Motor neuron (in vitro differentiated cells): ENCODE data around the gene CARD8. TPM values are rescaled to one million over a fixed set of nuclear protein-coding genes. Genes with fewer than 3 reads are reported as not detected.
"Not testable (repeated sequence)": the region's sequence is repeated elsewhere in the genome, so short reads cannot be mapped to it uniquely, and the experiment has no call there.

Experiments used
- ATAC-seq, 8 experiments: fragments of 200-7000 bp; cut with Tn5 transposase; replicated peaks in 6 of 8; 2 replicates each; pipeline ENCODE4 v1.8.0; 2021; ENCODE audit warnings: mild to moderate bottlenecking in 8 of 8, moderate library complexity in 8 of 8
- H3K27ac ChIP-seq, 2 donors: fragments of 250-450 bp; sonication (Bioruptor Pico); 2 replicates each; pipeline ENCODE4 v1.9.0; 2021; ENCODE audit warnings: antibody characterized with exemption in 2 of 2, mild to moderate bottlenecking in 2 of 2, moderate library complexity in 1 of 2
- H3K4me1 ChIP-seq, 2 donors: fragments of 250-450 bp; sonication (Bioruptor Pico); replicated peaks in 1 of 2; 2 replicates each; pipeline ENCODE4 v1.6.1; 2021; ENCODE audit warnings: antibody characterized with exemption in 2 of 2, mild to moderate bottlenecking in 2 of 2, moderate library complexity in 1 of 2
- H3K4me3 ChIP-seq, 5 donors: fragments of 250-450 bp; sonication (Bioruptor Pico); 2 replicates each; pipeline ENCODE4 v1.9.0; 2021; ENCODE audit warnings: antibody characterized with exemption in 5 of 5, mild to moderate bottlenecking in 5 of 5, moderate library complexity in 4 of 5
- WGBS, 10 experiments: fragments of 450-650 bp; shearing (Covaris generic); methylation state at CpG; one replicate each; pipeline ENCODE4 v1.0.0; 2022; 5-methylcytosine and 5-hydroxymethylcytosine counted together
- in situ Hi-C, 9 experiments: fragments of 400-800 bp; cut with MboI; loops; one replicate each; pipeline ENCODE4 v1.15.0; 2021; ENCODE audit warnings: low sequenced_read_pairs in 9 of 9, low pct_unique_long_range_greater_than_20kb in 2 of 9; ENCODE audit not compliant: unreplicated experiment in 9 of 9
- total RNA-seq, 8 experiments: library from RNA; unstranded; fragments of 300-600 nt; gene quantifications; 2 replicates each; pipeline versions ENCODE4 v1.2.3 to v1.2.4, GENCODE V29; 2022

Gene CARD8, protein sequence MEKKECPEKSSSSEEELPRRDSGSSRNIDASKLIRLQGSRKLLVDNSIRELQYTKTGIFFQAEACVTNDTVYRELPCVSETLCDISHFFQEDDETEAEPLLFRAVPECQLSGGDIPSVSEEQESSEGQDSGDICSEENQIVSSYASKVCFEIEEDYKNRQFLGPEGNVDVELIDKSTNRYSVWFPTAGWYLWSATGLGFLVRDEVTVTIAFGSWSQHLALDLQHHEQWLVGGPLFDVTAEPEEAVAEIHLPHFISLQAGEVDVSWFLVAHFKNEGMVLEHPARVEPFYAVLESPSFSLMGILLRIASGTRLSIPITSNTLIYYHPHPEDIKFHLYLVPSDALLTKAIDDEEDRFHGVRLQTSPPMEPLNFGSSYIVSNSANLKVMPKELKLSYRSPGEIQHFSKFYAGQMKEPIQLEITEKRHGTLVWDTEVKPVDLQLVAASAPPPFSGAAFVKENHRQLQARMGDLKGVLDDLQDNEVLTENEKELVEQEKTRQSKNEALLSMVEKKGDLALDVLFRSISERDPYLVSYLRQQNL
- 10 to 100 TPM; 12.3 to 35.1 (median 16.8) TPM for total RNA-seq

DNA sequence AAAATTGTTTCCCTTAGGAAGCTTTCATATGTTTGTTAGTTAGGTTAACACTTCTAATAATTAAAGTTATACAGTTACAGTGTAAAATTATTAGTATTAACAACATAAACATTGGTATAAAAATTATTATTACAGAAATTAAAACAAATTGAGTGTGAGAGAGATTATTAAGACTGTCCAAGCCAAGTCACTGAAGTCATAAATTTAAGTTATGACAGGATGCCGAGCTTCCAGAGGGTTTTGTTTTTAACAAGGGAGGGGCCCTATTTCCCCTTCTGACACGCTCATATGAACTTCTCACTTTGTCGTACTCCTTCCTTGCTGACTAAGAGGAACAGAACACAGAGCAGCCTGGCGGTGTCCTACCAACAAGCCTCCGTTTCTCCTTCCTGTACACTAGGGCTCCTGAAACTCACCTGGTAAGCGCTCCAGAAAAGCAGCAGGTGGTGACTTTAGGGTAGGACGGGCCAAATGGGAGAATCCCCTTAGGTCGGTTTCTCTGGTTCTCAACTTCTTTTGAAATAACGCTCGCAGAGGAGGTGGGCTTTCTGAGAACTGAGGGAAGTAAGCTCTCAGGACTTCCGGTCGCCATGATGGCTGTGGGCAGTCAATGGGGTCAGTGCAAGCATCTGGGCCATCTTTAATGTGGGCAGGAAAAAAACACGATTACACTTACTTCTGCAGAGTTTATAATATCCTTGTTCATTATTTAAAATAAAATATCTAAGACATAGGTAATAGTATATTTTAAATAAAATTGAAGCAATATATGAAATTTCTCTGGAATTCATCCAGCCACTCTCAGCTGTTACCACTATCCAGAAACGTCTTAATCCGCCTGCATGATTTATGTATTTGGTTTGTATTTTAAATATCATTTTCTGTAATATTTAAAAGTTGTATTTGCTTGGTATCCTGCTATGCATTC is at the start of gene CARD8:
TSS of gene CARD8 (minus strand) at position 537 of the 928 bp plus-strand sequence. CDS start 14,892 bp downstream, outside the sequence.
- peak; percentile 63 to 96 (median 80) for ATAC-seq
- peak within 1 kb of the TSS; percentile 77 to 89 for H3K27ac ChIP-seq
- peak within 1 kb of the TSS; percentile 51 to 96 (median 73) for H3K4me3 ChIP-seq
- in situ Hi-C loops = loop anchor here in 5 of 9 experiments (25.0 kb wide), 2 partner anchors 293 to 332 kb away; no protein-coding TSS in a partner anchor
- WGBS, 10 experiments = 0 to 67% (median 16%) methylated on average over 1 to 13 of the region's 15 CpGs
- peaks cover 5 to 11% of the 10 kb centered on the region in 2 donors for H3K4me1 ChIP-seq

DNA sequence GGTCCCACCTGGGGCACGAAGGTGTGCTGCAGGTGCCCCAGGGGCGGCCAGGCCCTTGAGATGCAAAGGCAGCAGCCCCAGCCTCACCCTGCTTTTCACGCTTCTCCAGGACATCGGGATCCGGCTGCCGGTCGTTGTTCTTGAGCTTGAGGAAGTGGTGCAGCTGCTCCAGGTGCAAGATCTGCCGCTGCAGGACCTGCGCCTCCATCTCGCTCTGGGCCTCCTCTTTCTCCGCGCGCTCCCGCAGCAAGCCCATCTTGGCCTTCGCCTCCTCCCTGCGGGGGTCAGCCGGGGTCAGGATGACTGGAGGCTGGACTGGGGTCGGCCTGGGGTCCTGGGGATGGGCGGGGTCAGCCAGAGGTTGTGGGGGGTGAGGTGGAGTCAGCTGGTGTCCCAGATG is 48.2 kb upstream of the CARD8 start:
- no peak overlapping the region for H3K4me3 ChIP-seq
- no peak for ATAC-seq
- no peak overlapping the region for H3K27ac ChIP-seq
- peaks cover 5 to 7% of the 10 kb centered on the region in 2 donors for H3K4me1 ChIP-seq
- 80 to 95% methylated on average over 1 to 7 of the region's 19 CpGs; no CpG with 5 or more reads in 8 of the 10 experiments for WGBS, 10 experiments
- in situ Hi-C loops = loop anchor here in 2 of 9 experiments (25.0 kb wide), 1 partner anchor 283 kb away; no protein-coding TSS in a partner anchor

DNA sequence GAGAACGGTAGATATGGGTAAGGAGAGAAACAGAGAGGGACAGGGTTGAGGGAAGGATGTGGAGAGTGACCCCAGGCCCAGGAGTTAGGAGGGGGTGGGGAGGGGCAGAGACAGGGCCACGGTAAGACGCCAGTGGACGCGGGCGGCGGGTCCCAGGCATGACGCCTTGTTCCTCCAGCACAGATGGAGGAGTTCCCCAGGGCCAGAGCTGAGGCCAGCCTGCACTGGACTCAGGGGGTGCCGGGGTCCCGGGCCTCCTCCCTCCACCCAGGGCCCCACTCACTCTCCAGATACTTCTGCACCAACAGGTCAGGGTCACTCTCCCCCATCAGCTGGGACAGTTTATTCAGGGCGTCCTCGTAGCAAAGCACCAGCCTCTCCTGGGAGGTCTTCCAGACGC is 47.7 kb upstream of the CARD8 start:
- no peak overlapping the region for H3K27ac ChIP-seq
- ATAC-seq = no peak
- peaks cover 0 to 2% of the 10 kb centered on the region in 2 donors for H3K4me1 ChIP-seq
- in situ Hi-C loops = loop anchor here in 2 of 9 experiments (25.0 kb wide), 1 partner anchor 284 kb away; no protein-coding TSS in a partner anchor
- 40 to 100% (median 88%) methylated on average over 1 of the region's 13 CpGs; no CpG with 5 or more reads in 5 of the 10 experiments for WGBS, 10 experiments
- H3K4me3 ChIP-seq = no peak overlapping the region

DNA sequence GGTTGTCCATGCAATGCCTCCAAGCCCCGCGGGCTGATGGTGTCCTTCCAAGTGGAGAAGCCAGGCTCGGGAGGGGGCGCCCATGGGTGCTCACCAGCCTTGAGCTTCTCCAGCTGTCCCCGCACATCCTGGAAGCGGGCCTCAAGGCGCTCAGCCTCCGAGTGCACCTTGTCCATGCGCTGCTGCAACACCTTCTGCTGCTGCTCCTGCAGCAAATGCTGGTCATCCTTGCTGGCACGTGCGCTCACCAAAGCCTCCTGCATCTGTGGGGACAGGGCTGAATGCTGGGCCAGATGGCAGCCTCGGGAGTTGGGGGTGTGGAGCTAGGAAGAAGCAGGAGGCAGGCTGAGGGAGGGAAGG is 46.9 kb upstream of the CARD8 start:
- Histone ChIP-seq H3K27ac (no peak overlapping the region), H3K4me3 (no peak overlapping the region), H3K4me1 (no peaks in the 10 kb centered on the region)
- WGBS, 10 experiments = 84 to 93% methylated on average over 3 to 5 of the region's 12 CpGs; no CpG with 5 or more reads in 8 of the 10 experiments
- ATAC-seq = no peak
- in situ Hi-C loops = loop anchor here in 2 of 9 experiments (25.0 kb wide), 1 partner anchor 285 kb away; no protein-coding TSS in a partner anchor

DNA sequence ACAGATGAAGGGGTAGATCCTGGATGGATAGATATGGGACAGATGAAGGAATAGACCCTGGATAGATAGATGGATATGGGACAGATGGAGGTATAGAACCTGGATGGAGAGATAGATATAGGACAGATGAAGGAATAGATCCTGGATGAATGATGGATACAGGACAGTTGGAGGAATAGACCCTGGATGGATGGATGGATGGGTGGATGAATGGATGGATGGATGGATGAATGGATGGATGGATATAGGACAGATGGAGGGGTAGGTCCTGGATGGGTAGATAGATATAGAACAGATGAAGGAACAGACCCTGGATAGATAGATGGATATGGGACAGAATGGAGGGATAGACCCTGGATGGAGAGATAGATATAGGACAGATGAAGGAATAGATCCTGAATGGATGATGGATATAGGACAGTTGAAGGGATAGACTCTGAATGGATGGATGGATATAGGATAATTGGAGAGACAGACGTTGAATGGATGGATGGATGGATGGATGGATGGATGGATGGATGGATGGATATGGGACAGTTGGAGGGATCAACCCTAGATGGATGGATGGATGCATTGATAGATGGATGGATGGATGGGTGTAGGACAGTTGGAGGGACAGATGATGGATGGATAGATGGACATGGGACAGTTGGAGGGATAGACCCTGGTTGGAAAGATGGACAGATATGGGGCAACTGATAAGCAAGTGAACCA is 46.3 kb upstream of the CARD8 start:
- ATAC-seq = no peak
- WGBS, 10 experiments = 27 to 100% (median 80%) methylated on average over 1 of the region's 1 CpG; no CpG with 5 or more reads in 1 of the 10 experiments
- in situ Hi-C loops = loop anchor here in 2 of 9 experiments (25.0 kb wide), 1 partner anchor 285 kb away; no protein-coding TSS in a partner anchor
- H3K4me1 ChIP-seq = no peaks in the 10 kb centered on the region
- no peak overlapping the region for H3K27ac ChIP-seq
- no peak overlapping the region for H3K4me3 ChIP-seq

DNA sequence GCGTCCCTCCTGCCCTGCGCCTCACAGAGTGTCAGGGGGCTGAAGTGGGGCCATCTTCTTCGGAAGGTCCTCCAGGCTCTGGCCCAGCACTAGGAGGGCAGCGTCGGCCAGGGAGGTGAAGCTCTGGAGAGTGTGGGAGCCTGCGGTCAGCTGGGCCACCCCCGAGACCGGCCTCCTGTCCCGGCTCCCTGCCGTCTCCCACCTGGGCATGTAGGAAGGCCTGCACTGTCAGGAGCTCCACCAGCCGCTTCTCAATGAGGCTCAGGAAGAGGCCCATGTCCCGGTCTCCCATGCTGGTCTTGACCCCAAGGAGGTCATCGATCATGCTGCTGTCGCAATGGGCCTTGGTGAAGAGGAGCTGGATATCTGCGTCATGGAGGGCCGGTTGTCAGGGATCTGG is 42.3 kb upstream of the CARD8 start:
- no peaks in the 10 kb centered on the region for H3K4me1 ChIP-seq
- H3K4me3 ChIP-seq = no peak overlapping the region
- in situ Hi-C loops = loop anchor here in 2 of 9 experiments (25.0 kb wide), 1 partner anchor 289 kb away; no protein-coding TSS in a partner anchor
- no peak overlapping the region for H3K27ac ChIP-seq
- 40 to 85% (median 80%) methylated on average over 1 to 5 of the region's 16 CpGs; no CpG with 5 or more reads in 7 of the 10 experiments for WGBS, 10 experiments
- no peak for ATAC-seq

DNA sequence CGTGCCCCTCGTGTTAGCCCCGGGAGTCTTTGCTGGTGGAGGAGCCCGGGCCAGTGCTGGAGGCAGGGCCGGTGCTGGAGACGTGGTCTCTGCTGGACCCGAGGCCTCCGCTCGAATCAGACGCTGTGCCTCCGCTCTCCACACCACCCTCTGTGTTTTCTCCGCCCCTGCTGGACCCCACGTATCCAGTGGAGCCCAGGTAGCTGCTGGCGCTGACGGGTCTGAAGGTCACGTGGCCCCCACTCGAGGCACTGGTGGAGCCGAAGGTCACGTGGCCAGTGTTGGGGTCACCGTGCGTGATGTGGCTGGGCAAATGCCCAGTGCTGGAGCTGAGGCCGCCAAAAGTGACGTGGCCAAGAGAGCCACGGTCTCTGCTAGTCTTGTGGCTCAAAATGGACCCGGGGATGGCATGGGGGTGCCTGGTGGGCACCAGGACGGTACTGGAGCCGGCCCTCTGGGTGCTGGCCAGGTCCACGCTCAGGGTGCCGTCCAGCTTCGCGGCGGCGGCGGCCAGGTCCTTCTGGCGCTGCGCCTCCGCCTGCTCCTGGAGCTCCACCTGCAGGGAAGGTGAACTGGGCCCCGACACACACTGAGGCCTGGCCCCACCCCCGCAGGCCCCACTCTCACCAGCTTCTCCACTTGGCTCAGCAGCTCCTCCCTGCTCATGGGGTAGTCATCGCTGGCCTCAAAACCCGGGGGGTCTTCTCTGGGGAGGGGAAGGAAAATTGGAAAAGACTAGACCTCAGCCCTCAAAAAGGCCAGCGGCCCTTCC is 41.4 kb upstream of the CARD8 start:
- 20 to 92% (median 72%) methylated on average over 1 to 14 of the region's 42 CpGs; no CpG with 5 or more reads in 4 of the 10 experiments for WGBS, 10 experiments
- in situ Hi-C loops = loop anchor here in 2 of 9 experiments (25.0 kb wide), 1 partner anchor 290 kb away; no protein-coding TSS in a partner anchor
- Histone ChIP-seq H3K27ac (no peak overlapping the region), H3K4me1 (no peaks in the 10 kb centered on the region), H3K4me3 (no peak overlapping the region)
- peak in 1 of 8 experiments; percentile 8 for ATAC-seq

DNA sequence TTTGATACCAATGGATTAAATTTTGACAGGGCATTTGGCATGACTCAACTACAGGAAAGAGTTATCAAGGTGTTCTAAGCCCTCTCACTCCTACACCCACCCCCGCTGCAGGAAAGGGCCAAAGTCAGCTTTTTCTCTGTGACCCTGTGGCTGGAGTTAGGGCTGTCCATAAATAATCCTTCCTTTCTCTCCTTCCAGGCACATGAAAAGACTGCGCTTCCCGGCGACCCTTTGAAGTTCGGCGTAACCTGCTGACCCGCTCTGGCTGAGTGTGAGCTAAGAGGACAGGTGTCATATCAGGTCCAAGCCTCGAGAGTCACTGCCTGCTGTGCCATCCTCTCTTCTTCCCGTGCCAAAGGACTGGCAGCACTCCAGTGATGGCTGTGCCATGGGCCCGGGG is 39.7 kb upstream of the CARD8 start:
- Histone ChIP-seq H3K4me1 (no peaks in the 10 kb centered on the region), H3K4me3 (no peak overlapping the region), H3K27ac (no peak overlapping the region)
- no peak for ATAC-seq
- 44 to 92% (median 80%) methylated on average over 2 to 7 of the region's 10 CpGs; no CpG with 5 or more reads in 3 of the 10 experiments for WGBS, 10 experiments
- in situ Hi-C loops = loop anchor here in 2 of 9 experiments (25.0 kb wide), 1 partner anchor 292 kb away; no protein-coding TSS in a partner anchor

DNA sequence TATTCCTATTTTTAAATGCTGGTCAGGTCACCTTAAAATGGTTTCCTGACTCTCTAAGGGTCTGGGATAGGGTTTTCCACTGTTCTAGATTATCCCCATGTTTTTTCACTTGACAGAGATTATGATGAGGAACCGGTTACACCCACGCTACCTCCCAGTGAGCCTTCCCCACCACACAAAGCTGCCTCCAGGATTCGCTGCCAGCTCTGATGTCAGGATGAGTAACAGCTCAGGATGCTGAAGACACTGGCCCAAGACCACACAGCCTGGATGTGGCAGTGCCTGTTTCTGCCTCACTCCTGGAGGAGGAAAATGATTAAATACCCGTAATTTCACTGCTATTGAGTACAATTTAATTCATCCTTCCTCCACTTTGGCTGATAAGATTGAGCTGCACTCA is 37.1 kb upstream of the CARD8 start:
- Histone ChIP-seq H3K4me3 (no peak overlapping the region), H3K4me1 (no peaks in the 10 kb centered on the region), H3K27ac (no peak overlapping the region)
- in situ Hi-C loops = loop anchor here in 2 of 9 experiments (25.0 kb wide), 1 partner anchor 295 kb away; no protein-coding TSS in a partner anchor
- 0 to 100% (median 74%) methylated on average over 1 to 4 of the region's 4 CpGs; no CpG with 5 or more reads in 2 of the 10 experiments for WGBS, 10 experiments
- ATAC-seq = peak in 2 of 8 experiments; percentile 28 to 30

DNA sequence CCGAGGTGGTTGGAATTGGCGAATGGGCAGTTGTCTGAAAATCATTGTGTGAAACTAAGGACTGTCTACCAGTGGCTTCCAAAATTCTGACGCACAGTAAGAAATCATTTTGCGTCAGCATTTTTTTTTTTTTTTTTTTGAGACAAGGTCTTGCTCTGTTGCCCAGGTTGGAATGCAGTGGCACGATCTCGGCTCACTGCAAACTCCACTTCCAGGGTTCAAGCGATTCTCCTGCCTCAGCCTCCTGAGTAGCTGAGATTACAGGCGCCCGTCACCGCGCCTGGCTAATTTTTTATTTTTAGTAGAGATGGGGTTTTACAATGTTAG is 35.7 kb upstream of the CARD8 start:
- H3K27ac ChIP-seq, H3K4me1 ChIP-seq: not testable (repeated sequence)
- in situ Hi-C loops = loop anchor here in 2 of 9 experiments (25.0 kb wide), 1 partner anchor 296 kb away; no protein-coding TSS in a partner anchor
- H3K4me3 ChIP-seq = peak overlapping the region in 1 of 5 donors; percentile 31
- peak in 1 of 8 experiments; percentile 5 for ATAC-seq
- 0 to 80% (median 28%) methylated on average over 1 to 10 of the region's 11 CpGs; no CpG with 5 or more reads in 2 of the 10 experiments for WGBS, 10 experiments
